Activated CD8-positive, alpha-beta memory T cell treated with anti-CD3 and anti-CD28 coated beads, Interleukin-2, amount 50 U/mL, for 4 hours (primary cell): ENCODE results near the gene DIP2C.
"Not testable (repeated sequence)": the region's sequence is repeated elsewhere in the genome, so short reads cannot be mapped to it uniquely, and the experiment has no call there.

Source experiments
- DNase-seq: peaks from one replicate; pipeline ENCODE4 v3.0.0-alpha.2; 2020

The DIP2C gene

DNA sequence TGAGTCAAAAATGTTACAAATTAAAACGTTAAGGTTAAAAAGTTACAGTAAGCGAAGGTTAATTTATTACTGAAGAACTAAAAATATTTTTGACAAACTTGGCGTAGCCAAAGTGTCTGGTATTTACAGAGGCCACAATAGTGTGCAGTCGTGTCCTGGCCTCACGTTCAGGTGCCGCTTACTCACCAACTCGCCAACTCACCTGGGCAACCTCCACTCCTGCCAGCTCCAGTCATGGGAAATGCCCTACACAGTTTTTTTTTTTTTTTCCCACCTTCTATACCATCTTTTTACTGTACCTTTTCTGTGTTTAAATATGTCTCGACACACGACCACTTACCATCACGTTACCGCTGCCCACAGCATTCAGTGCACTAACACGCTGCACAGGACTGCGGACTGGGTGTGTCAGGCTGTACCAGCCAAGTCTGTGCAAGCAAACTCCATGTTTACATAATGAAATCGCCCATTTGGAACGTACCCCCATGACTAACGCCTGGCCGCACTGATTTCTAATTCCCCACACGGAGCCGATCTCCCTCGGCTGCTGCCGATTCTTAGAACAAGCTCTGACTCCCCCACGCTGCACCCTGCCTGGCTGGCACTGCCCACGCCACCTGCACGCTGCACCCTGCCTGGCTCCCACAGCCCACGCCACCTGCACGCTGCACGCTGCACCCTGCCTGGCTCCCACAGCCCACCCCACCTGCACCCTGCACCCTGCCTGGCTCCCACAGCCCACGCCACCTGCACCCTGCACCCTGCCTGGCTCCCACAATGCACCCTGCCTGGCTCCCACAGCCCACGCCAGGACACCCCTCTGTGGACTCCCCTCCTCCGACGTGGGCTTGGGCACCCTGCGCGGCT, 351.1 kb downstream of the DIP2C start:
- DNase-seq, result no peak

DNA sequence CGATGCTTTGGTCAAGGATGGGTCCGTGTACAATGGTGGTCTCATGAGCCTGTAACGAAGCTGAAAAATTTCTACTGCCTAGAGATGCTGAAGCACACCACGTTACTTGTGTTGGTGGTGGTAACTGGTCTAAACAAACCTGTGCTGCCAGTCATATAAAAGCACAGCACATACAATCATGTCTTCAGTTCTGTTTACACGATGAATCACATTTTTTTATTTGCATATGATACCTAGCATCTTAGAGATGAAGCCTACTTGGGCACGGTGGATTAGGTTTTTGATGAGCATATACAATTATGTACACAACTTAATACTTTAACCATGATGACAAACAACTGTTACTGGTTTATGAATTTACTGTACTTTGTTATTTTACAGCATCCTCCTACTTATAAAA, 353.2 kb downstream of the DIP2C start:
- no peak for DNase-seq

DNA sequence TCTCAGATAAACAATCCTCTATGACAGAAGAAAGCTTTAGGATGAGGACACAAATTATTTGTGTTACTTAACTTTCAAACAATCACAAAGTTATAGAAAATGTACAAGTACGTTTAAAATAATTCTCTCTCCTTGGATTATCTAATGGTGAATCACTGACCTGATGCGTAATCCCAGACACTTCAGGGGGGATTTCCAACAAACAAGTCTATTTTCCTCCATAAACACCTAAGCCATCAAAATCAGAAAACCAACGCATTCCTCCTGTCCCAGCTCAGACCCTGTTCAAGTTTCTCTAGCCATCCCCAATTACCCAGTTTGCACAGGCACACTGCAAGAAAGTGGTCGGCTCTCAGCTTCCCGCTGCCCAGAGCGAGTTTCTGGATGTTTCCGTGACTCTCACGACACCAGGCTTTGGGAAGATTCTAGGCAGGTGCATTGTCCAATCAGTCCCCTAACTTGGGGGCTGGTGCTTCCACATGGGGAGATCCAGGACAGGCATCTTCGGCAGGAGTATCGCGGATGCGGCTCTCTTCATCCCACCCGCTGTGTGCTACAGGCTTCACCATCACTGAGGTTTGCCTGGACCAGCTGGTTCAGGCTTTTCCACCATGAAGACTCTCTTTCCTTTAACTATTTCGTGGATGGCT, 354.2 kb downstream of the DIP2C start:
- DNase-seq, result no peak

DNA sequence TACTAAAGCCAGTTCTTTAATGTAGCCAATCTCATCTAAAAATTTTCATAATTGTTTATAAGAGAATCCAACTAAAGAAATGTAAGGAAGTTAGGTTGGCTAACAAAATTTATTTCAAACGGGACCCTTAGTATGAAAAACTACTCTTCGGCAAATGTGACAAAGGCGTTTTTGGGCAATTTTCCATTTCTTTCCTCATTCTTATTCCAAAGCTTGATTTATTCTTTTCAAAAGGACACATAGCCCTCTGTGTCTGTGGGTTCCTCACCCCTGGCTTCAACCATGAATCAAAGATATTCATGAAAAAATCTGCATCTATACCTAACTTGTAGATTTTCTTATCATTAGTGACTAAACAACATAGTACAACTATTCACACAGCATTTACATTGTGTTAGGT, 358.3 kb downstream of the DIP2C start:
- no peak for DNase-seq

DNA sequence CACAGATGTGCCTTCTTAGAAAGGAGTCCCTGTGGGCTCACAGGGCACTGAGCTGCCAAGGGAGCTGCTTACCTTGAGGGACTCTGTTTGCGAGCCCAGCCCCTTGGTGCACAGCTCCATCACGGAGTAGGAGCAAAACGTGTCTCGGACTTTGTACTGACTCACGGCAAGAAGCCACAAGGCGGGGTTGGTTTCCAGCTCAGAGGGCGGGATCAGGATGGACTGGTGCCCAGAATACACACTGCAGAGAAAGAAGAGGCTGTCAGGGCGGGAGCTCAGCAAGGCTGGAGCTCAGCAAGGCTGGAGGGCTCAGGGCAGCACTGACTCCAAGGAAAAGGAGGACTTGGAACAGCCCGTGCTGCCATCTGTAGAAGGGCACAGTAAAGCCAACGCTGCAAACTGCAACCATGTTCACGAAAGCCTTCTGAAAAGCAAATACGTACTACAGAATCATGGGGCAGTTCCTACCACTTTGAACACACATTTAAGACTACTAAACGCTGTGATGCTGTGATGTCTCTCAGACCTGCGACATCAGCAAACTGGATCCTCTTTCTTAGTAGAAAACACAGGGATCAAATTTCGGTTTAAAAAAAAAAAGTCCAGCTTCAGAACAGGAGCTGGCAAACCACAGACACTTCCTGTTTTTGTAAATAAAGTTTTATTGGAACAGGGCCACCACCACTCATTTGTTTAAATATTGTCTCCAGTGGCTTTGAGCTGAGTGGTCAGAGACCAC, 359.9 kb downstream of the DIP2C start:
- DNase-seq, result peak; percentile 30

DNA sequence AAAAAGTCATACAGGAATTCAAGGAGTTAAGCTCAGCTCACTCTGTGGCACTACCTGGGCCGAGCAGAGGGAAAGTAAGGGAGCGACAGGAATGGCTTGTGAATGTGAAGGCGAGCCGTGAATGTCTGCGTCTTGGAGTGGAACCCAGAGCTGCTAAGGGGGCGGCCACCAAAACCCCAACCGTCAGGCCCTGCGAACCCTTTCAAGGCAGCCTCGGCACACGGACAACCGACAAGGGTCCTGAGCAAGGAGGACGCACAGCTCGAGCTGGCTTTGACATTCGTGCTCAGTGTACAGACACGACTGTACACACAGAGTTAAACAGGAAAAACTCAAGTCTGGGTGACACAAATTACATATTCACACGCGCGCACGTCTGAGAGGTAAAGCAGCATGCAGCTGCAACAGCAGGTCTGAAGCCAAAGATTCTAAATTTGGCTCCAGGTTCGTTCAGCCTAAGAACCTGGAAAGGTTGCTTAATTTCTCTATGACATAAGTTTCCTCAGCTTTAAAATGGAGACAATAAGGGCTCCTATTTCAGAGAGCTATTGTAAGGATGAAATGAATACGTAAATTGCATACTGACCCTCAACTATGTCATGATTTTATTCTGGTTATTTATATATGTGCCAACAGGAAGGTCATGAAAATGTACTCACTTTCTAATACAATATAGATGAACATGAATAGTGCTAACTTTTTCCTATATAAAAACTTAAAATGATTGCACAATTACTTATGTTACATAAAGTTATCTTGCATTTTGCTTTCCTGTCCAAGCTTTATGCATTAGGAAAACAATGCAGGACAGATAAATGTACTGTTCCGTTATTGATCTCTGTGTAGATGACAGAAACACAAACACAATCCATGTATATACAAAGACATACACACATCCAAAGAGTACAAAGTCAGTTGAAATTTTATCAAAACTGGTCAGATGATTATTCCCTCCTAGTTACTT, 361.3 kb downstream of the DIP2C start:
- no peak for DNase-seq

DNA sequence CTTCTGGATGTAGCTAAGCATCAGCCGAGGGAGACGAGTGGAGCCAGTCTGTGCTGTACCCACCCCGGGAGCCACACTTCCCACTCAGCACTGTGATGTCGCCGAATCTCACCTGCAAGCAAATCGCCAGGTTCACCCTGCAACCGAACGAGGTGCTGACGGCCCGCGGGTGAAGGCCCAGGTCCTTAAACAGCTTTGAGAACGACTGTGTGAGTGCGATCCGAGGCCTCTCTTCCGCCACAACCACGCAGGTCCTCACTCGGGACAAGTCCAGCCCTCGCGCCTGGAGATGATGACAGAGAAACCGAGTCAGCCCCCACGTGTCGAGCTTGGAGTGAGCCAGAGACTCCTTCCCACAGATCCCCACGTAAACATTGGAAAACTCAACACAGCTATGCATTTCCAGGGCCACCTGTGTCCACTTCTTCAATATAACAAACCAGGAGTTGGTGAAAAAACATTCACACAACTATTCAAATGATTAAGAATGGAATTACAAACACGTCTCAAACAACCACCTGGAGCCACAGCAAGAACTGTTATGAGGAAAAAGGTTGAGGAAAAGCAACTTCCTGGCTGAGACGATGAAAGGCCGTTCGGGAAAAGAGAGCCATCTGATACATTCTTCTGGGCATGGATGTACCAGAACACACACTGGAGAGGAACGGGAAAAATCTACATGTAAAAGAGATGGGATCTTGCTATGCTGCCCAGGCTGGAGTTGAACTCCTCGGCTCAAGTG, 362.4 kb downstream of the DIP2C start:
- DNase-seq, result no peak

DNA sequence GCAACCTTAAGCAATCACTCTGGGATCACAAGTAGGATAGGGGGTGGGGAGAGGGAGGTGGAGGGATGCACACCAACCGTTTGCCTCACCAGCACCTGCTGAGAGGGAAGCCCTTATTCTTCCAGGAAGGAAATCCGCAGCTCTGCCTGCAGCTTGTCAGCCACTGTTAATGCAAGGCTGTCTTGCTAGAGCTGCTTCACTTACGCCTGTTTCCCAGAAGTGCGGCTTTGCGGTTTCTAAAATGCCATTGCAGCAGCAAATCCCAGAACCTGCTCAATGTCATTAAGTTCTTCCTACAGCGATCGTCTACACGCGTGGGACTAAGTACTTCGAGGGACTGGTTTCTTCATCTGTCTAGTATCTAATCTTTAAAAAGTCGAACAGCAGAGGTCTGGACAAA, 363.1 kb downstream of the DIP2C start:
- DNase-seq, result no peak

DNA sequence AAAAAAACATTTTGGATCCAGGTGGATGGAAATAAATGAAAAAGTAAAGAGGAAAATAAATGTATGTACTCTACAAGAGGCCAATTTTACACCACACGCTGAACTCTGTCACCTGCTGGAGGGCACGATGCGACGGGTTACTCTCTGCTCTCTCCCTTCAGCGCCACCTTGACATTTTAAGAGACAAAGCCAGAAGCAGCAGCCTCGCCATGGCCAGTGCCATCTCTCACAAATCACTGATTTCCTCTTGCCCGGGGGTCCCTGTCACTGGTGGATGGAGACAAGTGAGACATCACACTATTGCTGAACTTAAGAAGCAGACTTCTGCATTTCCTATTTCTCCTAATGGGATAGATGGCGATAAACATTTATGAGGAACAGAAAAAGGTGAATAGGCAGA, 364.2 kb downstream of the DIP2C start:
- DNase-seq, result no peak

DNA sequence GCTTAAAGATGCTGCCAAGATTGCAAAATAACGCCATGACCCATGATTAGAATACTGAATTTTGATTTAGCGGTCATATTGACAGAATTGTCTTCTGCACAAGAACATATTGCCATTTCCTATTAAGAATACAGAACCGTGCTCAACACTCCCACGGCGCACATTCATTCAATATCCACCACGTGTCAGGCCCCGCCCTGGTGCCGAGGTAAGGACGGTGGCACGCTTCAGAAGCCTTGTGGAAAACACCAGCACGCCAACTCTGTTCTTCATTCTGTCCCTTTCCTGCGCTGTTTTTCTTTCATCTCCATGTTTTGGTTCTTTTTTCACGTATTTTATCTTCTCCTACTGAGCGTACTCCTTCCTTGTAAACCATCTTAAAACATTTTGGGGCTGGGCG, 364.9 kb downstream of the DIP2C start:
- DNase-seq, result no peak

DNA sequence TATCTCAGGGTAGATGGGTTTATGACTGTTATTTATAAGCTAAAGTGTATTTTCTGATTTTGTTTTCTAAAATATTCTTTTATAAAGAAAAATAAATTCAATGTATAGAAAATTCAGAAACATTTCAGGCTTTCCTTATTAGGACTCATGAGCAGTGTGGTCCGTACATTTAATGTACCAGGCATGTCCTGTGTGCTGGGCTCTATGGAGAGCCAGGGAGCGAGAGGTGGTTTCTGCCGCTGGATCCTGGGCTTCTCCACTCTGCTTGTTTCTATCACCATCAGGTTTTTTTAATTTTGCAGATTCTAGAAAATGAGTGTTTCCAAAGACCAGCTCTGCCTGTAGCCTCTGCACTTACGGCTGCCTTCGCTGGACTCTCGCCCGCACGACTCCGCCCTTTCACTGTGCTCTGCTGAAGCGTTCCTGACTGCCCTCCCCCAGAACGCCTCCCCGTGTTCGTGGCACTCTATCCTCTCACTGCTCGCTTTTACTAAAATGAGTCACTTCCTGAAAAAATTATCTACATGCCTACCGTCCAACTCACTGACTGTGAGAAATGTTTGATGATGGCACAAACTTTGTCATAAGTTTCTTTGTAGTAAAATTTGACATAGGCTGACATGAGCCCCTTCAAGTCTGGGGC, 365.7 kb downstream of the DIP2C start:
- peak; percentile 38 for DNase-seq

DNA sequence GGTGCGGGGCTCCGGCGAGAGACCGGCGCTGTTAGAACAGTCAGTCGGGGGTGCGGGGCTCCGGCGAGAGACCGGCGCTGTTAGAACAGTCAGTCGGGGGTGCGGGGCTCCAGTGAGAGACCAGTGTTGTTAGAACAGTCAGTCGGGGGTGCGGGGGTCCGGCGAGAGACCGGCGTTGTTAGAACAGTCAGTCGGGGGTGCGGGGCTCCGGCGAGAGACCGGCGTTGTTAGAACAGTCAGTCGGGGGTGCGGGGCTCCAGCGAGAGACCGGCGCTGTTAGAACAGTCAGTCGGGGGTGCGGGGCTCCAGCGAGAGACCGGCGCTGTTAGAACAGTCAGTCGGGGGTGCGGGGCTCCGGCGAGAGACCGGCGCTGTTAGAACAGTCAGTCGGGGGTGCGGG, 366.4 kb downstream of the DIP2C start:
- not testable (repeated sequence) for DNase-seq

DNA sequence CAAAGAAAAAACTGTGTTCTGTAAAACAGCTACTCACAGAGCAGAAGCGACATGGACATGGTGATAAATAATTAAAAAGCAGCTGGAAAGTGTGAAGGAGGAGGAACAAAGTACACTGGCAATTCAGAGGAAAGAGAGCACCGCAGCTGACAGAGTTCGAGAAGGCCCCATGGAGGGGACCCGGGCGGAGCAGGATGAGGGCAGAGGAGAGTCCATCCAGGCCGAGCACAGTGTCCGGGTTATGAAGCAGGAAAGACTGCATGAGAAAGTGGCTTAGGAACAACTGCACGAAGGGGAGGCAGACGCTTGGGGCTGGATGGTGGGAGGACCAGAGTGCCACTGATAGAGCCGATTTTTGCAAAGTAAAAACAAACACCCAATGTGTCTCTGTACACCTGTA, 368.7 kb downstream of the DIP2C start:
- no peak for DNase-seq

DNA sequence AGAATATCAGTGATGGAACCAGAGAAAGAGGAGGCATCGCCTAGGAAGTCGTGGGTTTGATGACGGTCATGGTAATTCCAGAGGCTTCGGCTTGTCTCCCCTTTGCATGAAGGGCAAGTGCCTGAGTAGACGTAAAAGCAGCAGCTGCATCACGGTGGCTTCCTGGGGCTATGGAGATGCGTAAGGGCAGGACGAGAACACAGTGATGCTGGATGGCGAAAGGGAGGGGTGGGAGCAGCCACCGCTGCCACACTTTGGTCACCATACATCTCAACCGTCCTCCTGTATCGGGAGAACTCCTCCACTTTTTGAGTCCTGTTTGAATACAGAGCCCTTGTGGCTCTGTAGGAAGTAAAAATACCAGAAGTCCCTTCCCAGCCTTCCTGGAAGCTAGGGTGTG, 371.5 kb downstream of the DIP2C start:
- no peak for DNase-seq

DNA sequence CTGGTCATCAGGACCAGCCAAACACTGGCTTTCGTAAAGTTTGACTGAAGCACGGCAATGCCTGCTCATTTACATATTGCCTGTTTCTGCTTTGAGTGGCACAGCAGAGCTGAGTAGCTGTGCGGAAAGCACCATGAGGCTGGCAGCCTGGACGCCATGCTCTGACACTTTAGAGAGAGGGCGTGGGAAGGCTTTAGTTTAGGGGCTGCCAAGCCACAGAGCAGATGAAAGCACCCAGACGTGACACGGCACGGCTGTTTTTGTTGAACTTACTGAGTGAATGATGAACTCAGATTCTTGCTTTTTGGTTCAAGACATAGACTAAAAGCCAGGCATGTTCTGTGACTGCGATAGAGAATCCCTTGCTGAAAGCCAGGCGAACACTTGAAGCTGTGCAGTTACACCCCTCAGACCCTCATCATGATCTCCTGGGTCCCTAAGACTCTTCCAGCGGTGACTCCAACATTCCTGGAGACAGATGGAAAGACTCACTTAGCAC, 372.1 kb downstream of the DIP2C start:
- DNase-seq, result peak; percentile 52

DNA sequence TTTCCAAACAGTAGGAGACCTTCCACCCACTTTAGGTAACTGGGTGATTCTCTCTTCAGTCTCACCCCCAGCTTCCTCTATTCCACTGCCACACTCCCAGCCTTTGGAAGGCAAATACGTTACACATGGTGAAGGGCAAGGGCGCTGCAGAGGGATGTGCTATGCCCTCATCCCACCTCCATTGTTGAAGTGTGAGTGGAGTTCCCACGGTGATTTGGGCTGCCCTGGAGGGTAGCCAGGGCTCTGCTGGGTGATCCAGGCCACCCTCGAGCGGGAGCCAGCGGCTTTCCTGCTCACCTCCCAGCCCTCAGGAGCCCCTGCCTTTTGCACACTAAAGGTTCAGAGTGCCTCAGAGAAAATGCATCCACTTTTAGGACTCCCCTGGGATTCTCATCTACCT, 373.1 kb downstream of the DIP2C start:
- no peak for DNase-seq

DNA sequence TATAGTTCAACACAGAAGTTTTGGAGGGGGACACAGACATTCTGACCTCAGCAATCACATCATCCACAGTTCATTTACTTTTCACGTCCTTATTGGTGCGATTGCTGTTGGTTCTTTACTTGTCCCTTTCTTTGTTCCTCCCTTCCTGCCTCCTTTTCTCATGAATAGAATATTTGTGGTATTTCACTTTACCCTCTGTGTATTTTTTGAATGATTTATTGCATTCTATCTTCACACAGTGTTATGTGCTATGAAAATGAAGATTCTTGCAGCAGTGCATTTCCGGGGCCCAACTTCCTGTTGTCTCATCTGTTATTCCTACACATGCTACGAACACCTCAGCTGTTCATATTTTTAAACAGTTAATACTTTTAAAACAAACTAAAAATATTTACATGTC, 374.6 kb downstream of the DIP2C start:
- DNase-seq, result no peak

DNA sequence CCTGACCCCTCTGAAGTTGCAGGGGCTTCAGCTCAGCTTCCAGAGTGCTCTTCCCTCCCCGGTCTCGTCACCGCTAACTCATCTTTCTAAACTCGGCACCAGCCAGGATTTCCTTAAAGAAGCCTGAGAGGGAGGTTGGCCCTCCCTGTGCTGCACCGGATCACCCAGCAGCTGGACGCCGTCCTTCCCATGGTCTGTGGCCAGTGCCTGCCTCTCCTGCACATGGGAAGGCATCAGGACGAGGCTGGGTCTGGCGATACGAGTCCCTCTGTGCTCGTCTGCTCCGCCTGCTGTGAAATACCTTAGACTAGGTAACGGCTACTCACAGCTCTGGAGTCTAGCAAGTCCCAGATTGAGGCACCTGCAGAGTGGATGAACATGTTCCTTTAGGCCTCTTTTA, 375.1 kb downstream of the DIP2C start:
- no peak for DNase-seq

DNA sequence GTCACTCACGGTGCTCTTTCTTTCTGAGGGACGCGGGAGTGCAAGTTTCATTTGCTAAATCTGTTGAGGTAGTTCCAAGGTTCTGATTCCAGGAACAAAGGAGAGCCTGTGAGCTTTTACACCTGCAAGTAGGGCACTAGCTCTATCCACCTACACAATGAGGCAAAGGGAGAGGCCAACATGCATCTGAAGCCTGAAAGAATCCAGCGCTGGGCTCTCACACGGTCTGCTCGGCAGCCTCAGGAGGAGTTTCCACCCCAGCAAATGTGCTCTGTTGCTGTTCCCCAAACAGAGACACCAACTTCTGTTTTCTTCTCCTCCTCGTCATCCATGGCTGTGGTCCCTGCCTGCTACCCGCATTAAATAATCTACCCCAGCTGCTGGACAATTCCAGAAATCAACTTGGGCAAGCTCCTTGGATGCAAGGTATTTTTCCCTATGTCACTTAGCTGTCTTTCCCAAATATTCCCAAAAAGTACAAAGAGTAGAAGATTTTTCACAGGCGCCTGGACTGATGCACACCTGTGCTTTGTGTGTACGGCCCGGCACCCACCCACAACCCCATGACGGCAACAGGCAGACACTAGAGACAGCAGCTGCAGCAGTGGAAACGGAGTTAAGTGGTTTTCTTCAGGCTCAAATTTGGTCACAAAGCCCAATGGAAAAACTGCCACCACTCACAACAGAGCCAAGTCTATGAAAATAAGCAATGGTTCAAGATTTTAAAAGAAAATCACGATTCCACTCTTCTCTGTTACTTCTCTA, 377.4 kb downstream of the DIP2C start:
- DNase-seq, result no peak

DNA sequence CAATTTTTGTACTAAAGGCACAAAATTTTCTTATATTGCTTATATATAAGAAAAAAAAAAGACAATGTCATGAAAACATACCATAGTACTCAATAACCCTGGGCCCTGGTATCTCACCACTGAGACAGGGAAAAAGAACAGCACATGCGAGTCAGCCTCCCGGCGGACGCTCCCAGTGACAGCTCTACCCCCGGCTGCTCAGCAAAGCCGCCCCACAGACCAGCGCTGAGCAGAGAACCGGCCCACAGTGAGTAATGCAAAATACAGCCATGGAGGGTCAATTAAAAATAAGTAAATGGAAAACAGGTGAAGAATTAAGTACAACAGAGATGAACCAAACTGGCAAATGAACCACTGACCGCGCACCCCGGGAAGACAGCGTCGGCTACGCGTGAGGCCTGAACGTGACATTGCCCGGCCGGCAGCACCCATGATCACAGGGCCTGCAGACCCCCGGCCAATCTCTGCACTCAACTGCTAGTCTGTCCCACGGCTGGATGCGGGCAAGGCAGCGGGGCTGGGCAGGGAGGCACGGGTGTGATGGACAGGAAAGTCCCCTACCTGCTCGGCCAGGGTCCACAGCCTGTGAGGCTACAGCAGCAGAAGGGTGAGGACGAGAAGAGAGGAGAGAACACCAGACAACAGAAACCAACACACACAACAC, 378.4 kb downstream of the DIP2C start:
- DNase-seq, result no peak
